ENCODE measurements around the gene GALNT2. TPM values are rescaled to one million over a fixed set of nuclear protein-coding genes. Genes with fewer than 3 reads are reported as not detected.

GALNT2 gene
- total and polyA plus RNA-seq, 4 donors = 47.5 to 182 (median 114) TPM

- Histone ChIP-seq H3K27ac (ENCODE audit: low read depth in 1 of 2, low read length in 2 of 2) (no peak overlapping the region), H3K4me1 (ENCODE audit: control insufficient read depth in 4 of 4, insufficient read depth in 4 of 4, low read length in 3 of 4) (peaks cover 0 to 10% (median 7%) of the 10 kb centered on the region in 4 donors), H3K36me3 (ENCODE audit: control insufficient read depth in 4 of 4, insufficient read depth in 3 of 4, low read depth in 1 of 4, low read length in 3 of 4) (no peaks in the 10 kb centered on the region), H3K27me3 (ENCODE audit: control insufficient read depth in 4 of 4, insufficient read depth in 4 of 4, low read length in 3 of 4) (no peaks in the 10 kb centered on the region), H3K9me3 (ENCODE audit: control insufficient read depth in 4 of 4, low read length in 3 of 4) (no peaks in the 10 kb centered on the region), H3K4me3 (ENCODE audit: low read depth in 1 of 3, low read length in 3 of 3) (no peak overlapping the region), H3K9ac (ENCODE audit: low read depth in 1 of 2, low read length in 2 of 2) (no peak overlapping the region)
- TF ChIP-seq, protein P1, sequence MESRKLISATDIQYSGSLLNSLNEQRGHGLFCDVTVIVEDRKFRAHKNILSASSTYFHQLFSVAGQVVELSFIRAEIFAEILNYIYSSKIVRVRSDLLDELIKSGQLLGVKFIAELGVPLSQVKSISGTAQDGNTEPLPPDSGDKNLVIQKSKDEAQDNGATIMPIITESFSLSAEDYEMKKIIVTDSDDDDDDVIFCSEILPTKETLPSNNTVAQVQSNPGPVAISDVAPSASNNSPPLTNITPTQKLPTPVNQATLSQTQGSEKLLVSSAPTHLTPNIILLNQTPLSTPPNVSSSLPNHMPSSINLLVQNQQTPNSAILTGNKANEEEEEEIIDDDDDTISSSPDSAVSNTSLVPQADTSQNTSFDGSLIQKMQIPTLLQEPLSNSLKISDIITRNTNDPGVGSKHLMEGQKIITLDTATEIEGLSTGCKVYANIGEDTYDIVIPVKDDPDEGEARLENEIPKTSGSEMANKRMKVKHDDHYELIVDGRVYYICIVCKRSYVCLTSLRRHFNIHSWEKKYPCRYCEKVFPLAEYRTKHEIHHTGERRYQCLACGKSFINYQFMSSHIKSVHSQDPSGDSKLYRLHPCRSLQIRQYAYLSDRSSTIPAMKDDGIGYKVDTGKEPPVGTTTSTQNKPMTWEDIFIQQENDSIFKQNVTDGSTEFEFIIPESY (IDR thresholded peaks at IDR 0.05) = no peak
- no peak for TF ChIP-seq RXRA (IDR thresholded peaks at IDR 0.05)
- TF ChIP-seq, protein P2, sequence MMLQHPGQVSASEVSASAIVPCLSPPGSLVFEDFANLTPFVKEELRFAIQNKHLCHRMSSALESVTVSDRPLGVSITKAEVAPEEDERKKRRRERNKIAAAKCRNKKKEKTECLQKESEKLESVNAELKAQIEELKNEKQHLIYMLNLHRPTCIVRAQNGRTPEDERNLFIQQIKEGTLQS (IDR thresholded peaks at IDR 0.05) = no peak
- no peak for TF ChIP-seq YY1 (IDR thresholded peaks at IDR 0.05)
- TF ChIP-seq, protein P3, sequence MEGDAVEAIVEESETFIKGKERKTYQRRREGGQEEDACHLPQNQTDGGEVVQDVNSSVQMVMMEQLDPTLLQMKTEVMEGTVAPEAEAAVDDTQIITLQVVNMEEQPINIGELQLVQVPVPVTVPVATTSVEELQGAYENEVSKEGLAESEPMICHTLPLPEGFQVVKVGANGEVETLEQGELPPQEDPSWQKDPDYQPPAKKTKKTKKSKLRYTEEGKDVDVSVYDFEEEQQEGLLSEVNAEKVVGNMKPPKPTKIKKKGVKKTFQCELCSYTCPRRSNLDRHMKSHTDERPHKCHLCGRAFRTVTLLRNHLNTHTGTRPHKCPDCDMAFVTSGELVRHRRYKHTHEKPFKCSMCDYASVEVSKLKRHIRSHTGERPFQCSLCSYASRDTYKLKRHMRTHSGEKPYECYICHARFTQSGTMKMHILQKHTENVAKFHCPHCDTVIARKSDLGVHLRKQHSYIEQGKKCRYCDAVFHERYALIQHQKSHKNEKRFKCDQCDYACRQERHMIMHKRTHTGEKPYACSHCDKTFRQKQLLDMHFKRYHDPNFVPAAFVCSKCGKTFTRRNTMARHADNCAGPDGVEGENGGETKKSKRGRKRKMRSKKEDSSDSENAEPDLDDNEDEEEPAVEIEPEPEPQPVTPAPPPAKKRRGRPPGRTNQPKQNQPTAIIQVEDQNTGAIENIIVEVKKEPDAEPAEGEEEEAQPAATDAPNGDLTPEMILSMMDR (IDR thresholded peaks at IDR 0.05; ENCODE audit: low read depth, low read length, missing input control) = no peak
- TF ChIP-seq, protein P4, sequence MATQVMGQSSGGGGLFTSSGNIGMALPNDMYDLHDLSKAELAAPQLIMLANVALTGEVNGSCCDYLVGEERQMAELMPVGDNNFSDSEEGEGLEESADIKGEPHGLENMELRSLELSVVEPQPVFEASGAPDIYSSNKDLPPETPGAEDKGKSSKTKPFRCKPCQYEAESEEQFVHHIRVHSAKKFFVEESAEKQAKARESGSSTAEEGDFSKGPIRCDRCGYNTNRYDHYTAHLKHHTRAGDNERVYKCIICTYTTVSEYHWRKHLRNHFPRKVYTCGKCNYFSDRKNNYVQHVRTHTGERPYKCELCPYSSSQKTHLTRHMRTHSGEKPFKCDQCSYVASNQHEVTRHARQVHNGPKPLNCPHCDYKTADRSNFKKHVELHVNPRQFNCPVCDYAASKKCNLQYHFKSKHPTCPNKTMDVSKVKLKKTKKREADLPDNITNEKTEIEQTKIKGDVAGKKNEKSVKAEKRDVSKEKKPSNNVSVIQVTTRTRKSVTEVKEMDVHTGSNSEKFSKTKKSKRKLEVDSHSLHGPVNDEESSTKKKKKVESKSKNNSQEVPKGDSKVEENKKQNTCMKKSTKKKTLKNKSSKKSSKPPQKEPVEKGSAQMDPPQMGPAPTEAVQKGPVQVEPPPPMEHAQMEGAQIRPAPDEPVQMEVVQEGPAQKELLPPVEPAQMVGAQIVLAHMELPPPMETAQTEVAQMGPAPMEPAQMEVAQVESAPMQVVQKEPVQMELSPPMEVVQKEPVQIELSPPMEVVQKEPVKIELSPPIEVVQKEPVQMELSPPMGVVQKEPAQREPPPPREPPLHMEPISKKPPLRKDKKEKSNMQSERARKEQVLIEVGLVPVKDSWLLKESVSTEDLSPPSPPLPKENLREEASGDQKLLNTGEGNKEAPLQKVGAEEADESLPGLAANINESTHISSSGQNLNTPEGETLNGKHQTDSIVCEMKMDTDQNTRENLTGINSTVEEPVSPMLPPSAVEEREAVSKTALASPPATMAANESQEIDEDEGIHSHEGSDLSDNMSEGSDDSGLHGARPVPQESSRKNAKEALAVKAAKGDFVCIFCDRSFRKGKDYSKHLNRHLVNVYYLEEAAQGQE (IDR thresholded peaks at IDR 0.05) = no peak
- TF ChIP-seq RAD21 (IDR thresholded peaks at IDR 0.05) = no peak
- no peak for TF ChIP-seq JUND (IDR thresholded peaks at IDR 0.05)
- no peak for TF ChIP-seq SP1 (IDR thresholded peaks at IDR 0.05)
- no peak for TF ChIP-seq FOXA2 (IDR thresholded peaks at IDR 0.05)
- TF ChIP-seq NR2F2 (IDR thresholded peaks at IDR 0.05) = no peak
- no peak for TF ChIP-seq GABPA (IDR thresholded peaks at IDR 0.05 in 1 of 2, conservative IDR thresholded peaks at IDR 0.05 in 1 of 2)
- TF ChIP-seq HNF4G (IDR thresholded peaks at IDR 0.05) = no peak
- 93% methylated on average over 23 of the region's 23 CpGs for WGBS
- DNase-seq (ENCODE audit: low spot score) = no peak
Measured at GRCh38 chr1:230316864-230317745, 250.1 kb downstream of the GALNT2 start.
